Measurements from ENCODE around the gene DBI. TPM values are rescaled to one million over a fixed set of nuclear protein-coding genes. Genes with fewer than 3 reads are reported as not detected.

The DBI gene
- total and polyA plus RNA-seq, 2 of the 13 experiments (the other 11 are each of a cell fraction or from before 2014, with no cell fraction given) = 330 to 659 TPM

DNA sequence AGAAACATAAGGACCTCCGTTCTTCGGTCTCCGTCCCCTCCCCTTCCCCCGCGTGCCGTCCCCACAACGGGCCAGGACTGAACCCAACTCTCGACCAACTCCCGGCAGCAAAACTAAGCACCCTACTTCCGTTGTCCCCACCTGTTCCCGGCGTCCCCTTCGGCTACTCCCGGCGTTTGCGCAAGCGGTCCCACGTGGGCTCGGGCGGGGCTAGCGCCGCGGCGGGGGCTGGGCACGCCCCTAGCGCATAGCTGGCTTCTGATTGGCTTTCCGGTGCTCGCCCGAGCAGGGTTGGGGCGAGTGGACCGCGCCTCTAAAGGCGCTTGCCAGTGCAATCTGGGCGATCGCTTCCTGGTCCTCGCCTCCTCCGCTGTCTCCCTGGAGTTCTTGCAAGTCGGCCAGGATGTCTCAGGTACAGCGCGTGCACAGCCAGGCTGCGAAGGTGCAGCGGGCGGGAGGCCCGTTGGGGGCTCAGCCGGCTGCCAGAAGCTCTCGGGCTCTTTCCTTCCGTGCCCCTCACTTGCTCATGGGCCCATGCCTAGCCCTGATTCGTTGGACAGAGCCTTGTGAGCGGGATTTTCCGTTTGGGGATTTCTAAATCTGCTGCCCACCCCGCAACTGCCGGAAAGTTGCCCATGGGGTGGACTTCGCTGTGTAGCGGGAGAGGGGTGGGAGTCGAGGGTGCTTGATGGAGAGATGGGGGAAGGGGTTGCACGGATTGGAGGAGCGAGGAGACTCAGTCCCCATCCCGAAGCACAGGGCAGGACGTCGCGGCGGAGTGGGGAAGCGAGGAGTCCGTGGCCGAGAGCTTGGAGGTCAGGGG is at the start of gene DBI, which contains the start of gene C2orf76 (continued):
- TF ChIP-seq SSRP1 (CRISPR knock-in tag; IDR thresholded peaks at IDR 0.05) (peak; percentile 8; the same call in 1 of the 2 replicates), ZNF496 (CRISPR knock-in tag; IDR thresholded peaks at IDR 0.05; ENCODE audit: insufficient replicate concordance) (no peak), ZNF777 (CRISPR knock-in tag; IDR thresholded peaks at IDR 0.05) (peak; percentile 18; the same call in 1 of the 2 replicates), PCBP1 (IDR thresholded peaks at IDR 0.05; ENCODE audit: borderline replicate concordance, low read depth, low read length) (0 out of 2 replicates have a peak, but pooled peaks have one; percentile 55), ZFYVE20 (CRISPR knock-in tag; IDR thresholded peaks at IDR 0.05; ENCODE audit: borderline replicate concordance, low read depth) (0 out of 2 replicates have a peak, but pooled peaks have one; percentile 11), CCAR2 (optimal IDR thresholded peaks at IDR 0.05; ENCODE audit: low read depth, low read length) (no peak), ZNF546 (CRISPR knock-in tag; conservative IDR thresholded peaks at IDR 0.05) (peak; percentile 85), SNAPC2 (CRISPR knock-in tag; IDR thresholded peaks at IDR 0.05) (peak; percentile 98), POGZ (CRISPR knock-in tag; IDR thresholded peaks at IDR 0.05) (peak; percentile 94), NCOA5 (CRISPR knock-in tag; IDR thresholded peaks at IDR 0.05) (no peak)
- TF ChIP-seq, protein P1, sequence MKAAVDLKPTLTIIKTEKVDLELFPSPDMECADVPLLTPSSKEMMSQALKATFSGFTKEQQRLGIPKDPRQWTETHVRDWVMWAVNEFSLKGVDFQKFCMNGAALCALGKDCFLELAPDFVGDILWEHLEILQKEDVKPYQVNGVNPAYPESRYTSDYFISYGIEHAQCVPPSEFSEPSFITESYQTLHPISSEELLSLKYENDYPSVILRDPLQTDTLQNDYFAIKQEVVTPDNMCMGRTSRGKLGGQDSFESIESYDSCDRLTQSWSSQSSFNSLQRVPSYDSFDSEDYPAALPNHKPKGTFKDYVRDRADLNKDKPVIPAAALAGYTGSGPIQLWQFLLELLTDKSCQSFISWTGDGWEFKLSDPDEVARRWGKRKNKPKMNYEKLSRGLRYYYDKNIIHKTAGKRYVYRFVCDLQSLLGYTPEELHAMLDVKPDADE (CRISPR knock-in tag; IDR thresholded peaks at IDR 0.05) = no peak
- TF ChIP-seq, protein P2, sequence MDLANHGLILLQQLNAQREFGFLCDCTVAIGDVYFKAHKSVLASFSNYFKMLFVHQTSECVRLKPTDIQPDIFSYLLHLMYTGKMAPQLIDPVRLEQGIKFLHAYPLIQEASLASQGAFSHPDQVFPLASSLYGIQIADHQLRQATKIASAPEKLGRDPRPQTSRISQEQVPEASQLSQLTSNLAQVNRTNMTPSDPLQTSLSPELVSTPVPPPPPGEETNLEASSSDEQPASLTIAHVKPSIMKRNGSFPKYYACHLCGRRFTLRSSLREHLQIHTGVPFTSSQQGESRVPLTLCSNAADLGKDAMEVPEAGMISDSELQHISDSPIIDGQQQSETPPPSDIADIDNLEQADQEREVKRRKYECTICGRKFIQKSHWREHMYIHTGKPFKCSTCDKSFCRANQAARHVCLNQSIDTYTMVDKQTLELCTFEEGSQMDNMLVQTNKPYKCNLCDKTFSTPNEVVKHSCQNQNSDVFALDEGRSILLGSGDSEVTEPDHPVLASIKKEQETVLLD (CRISPR knock-in tag; IDR thresholded peaks at IDR 0.05; ENCODE audit: low read depth) = peak; percentile 78
- TF ChIP-seq, protein P3, sequence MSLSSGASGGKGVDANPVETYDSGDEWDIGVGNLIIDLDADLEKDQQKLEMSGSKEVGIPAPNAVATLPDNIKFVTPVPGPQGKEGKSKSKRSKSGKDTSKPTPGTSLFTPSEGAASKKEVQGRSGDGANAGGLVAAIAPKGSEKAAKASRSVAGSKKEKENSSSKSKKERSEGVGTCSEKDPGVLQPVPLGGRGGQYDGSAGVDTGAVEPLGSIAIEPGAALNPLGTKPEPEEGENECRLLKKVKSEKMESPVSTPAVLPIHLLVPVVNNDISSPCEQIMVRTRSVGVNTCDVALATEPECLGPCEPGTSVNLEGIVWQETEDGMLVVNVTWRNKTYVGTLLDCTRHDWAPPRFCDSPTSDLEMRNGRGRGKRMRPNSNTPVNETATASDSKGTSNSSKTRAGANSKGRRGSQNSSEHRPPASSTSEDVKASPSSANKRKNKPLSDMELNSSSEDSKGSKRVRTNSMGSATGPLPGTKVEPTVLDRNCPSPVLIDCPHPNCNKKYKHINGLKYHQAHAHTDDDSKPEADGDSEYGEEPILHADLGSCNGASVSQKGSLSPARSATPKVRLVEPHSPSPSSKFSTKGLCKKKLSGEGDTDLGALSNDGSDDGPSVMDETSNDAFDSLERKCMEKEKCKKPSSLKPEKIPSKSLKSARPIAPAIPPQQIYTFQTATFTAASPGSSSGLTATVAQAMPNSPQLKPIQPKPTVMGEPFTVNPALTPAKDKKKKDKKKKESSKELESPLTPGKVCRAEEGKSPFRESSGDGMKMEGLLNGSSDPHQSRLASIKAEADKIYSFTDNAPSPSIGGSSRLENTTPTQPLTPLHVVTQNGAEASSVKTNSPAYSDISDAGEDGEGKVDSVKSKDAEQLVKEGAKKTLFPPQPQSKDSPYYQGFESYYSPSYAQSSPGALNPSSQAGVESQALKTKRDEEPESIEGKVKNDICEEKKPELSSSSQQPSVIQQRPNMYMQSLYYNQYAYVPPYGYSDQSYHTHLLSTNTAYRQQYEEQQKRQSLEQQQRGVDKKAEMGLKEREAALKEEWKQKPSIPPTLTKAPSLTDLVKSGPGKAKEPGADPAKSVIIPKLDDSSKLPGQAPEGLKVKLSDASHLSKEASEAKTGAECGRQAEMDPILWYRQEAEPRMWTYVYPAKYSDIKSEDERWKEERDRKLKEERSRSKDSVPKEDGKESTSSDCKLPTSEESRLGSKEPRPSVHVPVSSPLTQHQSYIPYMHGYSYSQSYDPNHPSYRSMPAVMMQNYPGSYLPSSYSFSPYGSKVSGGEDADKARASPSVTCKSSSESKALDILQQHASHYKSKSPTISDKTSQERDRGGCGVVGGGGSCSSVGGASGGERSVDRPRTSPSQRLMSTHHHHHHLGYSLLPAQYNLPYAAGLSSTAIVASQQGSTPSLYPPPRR (CRISPR knock-in tag; IDR thresholded peaks at IDR 0.05; ENCODE audit: borderline replicate concordance) = peak; percentile 73
- TF ChIP-seq, protein P4, sequence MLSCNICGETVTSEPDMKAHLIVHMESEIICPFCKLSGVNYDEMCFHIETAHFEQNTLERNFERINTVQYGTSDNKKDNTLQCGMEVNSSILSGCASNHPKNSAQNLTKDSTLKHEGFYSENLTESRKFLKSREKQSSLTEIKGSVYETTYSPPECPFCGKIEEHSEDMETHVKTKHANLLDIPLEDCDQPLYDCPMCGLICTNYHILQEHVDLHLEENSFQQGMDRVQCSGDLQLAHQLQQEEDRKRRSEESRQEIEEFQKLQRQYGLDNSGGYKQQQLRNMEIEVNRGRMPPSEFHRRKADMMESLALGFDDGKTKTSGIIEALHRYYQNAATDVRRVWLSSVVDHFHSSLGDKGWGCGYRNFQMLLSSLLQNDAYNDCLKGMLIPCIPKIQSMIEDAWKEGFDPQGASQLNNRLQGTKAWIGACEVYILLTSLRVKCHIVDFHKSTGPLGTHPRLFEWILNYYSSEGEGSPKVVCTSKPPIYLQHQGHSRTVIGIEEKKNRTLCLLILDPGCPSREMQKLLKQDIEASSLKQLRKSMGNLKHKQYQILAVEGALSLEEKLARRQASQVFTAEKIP (CRISPR knock-in tag; IDR thresholded peaks at IDR 0.05; ENCODE audit: borderline replicate concordance) = no peak
- TF ChIP-seq, protein P5, sequence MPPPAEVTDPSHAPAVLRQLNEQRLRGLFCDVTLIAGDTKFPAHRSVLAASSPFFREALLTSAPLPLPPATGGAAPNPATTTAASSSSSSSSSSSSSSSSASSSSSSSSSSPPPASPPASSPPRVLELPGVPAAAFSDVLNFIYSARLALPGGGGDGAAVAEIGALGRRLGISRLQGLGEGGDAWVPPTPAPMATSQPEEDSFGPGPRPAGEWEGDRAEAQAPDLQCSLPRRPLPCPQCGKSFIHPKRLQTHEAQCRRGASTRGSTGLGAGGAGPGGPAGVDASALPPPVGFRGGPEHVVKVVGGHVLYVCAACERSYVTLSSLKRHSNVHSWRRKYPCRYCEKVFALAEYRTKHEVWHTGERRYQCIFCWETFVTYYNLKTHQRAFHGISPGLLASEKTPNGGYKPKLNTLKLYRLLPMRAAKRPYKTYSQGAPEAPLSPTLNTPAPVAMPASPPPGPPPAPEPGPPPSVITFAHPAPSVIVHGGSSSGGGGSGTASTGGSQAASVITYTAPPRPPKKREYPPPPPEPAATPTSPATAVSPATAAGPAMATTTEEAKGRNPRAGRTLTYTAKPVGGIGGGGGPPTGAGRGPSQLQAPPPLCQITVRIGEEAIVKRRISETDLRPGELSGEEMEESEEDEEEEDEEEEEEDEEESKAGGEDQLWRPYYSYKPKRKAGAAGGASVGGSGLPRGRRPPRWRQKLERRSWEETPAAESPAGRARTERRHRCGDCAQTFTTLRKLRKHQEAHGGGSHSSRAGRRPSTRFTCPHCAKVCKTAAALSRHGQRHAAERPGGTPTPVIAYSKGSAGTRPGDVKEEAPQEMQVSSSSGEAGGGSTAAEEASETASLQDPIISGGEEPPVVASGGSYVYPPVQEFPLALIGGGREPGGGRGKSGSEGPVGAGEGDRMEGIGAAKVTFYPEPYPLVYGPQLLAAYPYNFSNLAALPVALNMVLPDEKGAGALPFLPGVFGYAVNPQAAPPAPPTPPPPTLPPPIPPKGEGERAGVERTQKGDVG (CRISPR knock-in tag; IDR thresholded peaks at IDR 0.05; ENCODE audit: borderline replicate concordance) = peak; percentile 71; the same call in 1 of the 2 replicates

All from HepG2 (cell line).